ENCODE data around the gene TLK2. TPM values are rescaled to one million over a fixed set of nuclear protein-coding genes. Genes with fewer than 3 reads are reported as not detected.
"Not testable (repeated sequence)": the region's sequence is repeated elsewhere in the genome, so short reads cannot be mapped to it uniquely, and the experiment has no call there.

Gene TLK2
- total and polyA plus RNA-seq, 9 donors: 23.4 to 50.2 (median 35.7) TPM

GRCh38 chr17:62611728-62612127 lies 133.1 kb downstream of the TLK2 start:
- no peaks in the 10 kb centered on the region for H3K9me3 ChIP-seq
- TF ChIP-seq, protein P1, sequence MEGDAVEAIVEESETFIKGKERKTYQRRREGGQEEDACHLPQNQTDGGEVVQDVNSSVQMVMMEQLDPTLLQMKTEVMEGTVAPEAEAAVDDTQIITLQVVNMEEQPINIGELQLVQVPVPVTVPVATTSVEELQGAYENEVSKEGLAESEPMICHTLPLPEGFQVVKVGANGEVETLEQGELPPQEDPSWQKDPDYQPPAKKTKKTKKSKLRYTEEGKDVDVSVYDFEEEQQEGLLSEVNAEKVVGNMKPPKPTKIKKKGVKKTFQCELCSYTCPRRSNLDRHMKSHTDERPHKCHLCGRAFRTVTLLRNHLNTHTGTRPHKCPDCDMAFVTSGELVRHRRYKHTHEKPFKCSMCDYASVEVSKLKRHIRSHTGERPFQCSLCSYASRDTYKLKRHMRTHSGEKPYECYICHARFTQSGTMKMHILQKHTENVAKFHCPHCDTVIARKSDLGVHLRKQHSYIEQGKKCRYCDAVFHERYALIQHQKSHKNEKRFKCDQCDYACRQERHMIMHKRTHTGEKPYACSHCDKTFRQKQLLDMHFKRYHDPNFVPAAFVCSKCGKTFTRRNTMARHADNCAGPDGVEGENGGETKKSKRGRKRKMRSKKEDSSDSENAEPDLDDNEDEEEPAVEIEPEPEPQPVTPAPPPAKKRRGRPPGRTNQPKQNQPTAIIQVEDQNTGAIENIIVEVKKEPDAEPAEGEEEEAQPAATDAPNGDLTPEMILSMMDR (IDR thresholded peaks at IDR 0.05): no peak
- TF ChIP-seq POLR2A (IDR thresholded peaks at IDR 0.05) (no peak), EP300 (IDR thresholded peaks at IDR 0.05) (no peak)
- intact Hi-C loops (cut with DNase I): no loop called here
- H3K4me3 ChIP-seq: no peak overlapping the region
- no peak for DNase-seq
- H3K4me1 ChIP-seq (ENCODE audit: insufficient read depth): peaks cover 3% of the 10 kb centered on the region
- WGBS, 3 donors: 90 to 94% (median 93%) methylated on average over 8 of the region's 8 CpGs
- no peaks in the 10 kb centered on the region for H3K36me3 ChIP-seq
- H3K27ac ChIP-seq: peak overlapping the region in 1 of 2 donors; percentile 23
- no peaks in the 10 kb centered on the region for H3K27me3 ChIP-seq

DNA sequence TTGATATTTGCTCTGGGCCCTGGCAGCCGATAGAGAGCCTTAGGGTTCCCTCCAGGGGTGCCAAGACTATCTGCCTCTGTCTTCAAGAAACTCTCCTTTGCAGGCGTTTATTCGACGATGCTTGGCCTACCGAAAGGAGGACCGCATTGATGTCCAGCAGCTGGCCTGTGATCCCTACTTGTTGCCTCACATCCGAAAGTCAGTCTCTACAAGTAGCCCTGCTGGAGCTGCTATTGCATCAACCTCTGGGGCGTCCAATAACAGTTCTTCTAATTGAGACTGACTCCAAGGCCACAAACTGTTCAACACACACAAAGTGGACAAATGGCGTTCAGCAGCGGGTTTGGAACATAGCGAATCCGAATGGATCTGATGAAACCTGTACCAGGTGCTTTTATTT lies 133.7 kb downstream of the TLK2 start:
- H3K9me3 ChIP-seq; intact Hi-C loops (cut with DNase I); H3K4me1 ChIP-seq (ENCODE audit: insufficient read depth); H3K36me3 ChIP-seq; H3K27me3 ChIP-seq; H3K4me3 ChIP-seq: not testable (repeated sequence)
- WGBS, 3 donors: 78 to 83% (median 82%) methylated on average over 8 to 12 of the region's 12 CpGs
- peak overlapping the region in 1 of 2 donors; percentile 23 for H3K27ac ChIP-seq
- peak in 1 of 5 donors; percentile 30 for DNase-seq

DNA sequence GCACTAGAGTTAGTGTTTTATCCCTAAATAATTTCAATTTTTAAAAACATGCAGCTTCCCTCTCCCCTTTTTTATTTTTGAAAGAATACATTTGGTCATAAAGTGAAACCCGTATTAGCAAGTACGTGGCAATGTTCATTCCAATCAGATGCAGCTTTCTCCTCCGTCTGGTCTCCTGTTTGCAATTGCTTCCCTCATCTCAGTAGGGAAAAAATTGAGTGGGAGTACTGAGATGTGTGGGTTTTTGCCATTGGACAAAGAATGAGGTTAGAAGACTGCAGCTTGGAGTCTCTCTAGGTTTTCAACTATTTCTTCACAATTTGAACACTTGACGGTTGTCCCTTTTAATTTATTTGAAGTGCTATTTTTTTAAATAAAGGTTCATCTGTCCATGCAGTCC lies 134.5 kb downstream of the TLK2 start:
- H3K4me1 ChIP-seq (ENCODE audit: insufficient read depth); H3K27me3 ChIP-seq; DNase-seq; H3K4me3 ChIP-seq; H3K36me3 ChIP-seq; H3K9me3 ChIP-seq; intact Hi-C loops (cut with DNase I); H3K27ac ChIP-seq: not testable (repeated sequence)
- WGBS, 3 donors: 23 to 34% (median 28%) methylated on average over 4 of the region's 4 CpGs

DNA sequence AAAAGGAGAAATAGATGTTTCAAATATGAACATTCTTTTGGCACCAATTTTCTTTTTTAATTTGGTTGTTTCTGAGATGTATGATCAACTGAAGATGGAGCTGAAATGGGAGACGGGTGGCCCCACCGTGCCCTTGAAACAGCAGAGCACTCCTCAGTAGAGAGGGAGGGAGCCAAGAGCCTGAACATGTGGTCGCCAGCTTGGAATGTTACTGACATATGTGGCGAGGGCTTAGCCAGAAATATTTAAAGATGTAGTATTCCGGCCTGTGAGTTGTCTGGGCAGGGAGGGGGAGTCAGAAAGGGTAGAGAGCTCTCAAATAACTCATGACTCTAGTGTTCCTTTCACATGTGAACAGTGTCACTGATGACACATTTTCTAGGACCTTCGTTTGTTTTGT lies 135.5 kb downstream of the TLK2 start:
- H3K4me3 ChIP-seq: no peak overlapping the region
- peaks cover 3% of the 10 kb centered on the region for H3K4me1 ChIP-seq (ENCODE audit: insufficient read depth)
- 9 to 18% (median 12%) methylated on average over 6 of the region's 6 CpGs for WGBS, 3 donors
- H3K27me3 ChIP-seq: no peaks in the 10 kb centered on the region
- no peaks in the 10 kb centered on the region for H3K36me3 ChIP-seq
- DNase-seq: peak in 1 of 5 donors; percentile 60
- no peaks in the 10 kb centered on the region for H3K9me3 ChIP-seq
- no peak overlapping the region for H3K27ac ChIP-seq
- intact Hi-C loops (cut with DNase I): no loop called here
- no peak for TF ChIP-seq POLR2A (IDR thresholded peaks at IDR 0.05)
- TF ChIP-seq, protein P1 (IDR thresholded peaks at IDR 0.05): no peak
- TF ChIP-seq EP300 (IDR thresholded peaks at IDR 0.05): no peak

GRCh38 chr17:62615503-62615902 lies 136.9 kb downstream of the TLK2 start:
- no peak for DNase-seq
- 92 to 96% (median 93%) methylated on average over 4 of the region's 4 CpGs for WGBS, 3 donors
- H3K4me3 ChIP-seq: no peak overlapping the region
- H3K4me1 ChIP-seq (ENCODE audit: insufficient read depth): peaks cover 3% of the 10 kb centered on the region
- no peaks in the 10 kb centered on the region for H3K27me3 ChIP-seq
- intact Hi-C loops (cut with DNase I): no loop called here
- TF ChIP-seq, protein P1 (IDR thresholded peaks at IDR 0.05): no peak
- TF ChIP-seq EP300 (IDR thresholded peaks at IDR 0.05) (no peak), POLR2A (IDR thresholded peaks at IDR 0.05) (no peak)
- no peak overlapping the region for H3K27ac ChIP-seq
- H3K9me3 ChIP-seq: no peaks in the 10 kb centered on the region
- no peaks in the 10 kb centered on the region for H3K36me3 ChIP-seq
